Activated naive CD4-positive, alpha-beta T cell treated with anti-CD3 and anti-CD28 coated beads for 36 hours (primary cell): ENCODE measurements around the gene CEP192. TPM values are rescaled to one million over a fixed set of nuclear protein-coding genes. Genes with fewer than 3 reads are reported as not detected.
"Not testable (repeated sequence)": the region's sequence is repeated elsewhere in the genome, so short reads cannot be mapped to it uniquely, and the experiment has no call there.

Source experiments
- CTCF ChIA-PET: fragments of 350-600 bp; sonication (Branson Sonifier 250); formaldehyde crosslinking; loops from one replicate; lab custom pipeline; 2021; ENCODE audit warnings: antibody characterized with exemption; lab: Charles Lee
- DNase-seq: peaks from one replicate; pipeline ENCODE4 v3.0.0-alpha.2; 2020
- H3K27ac Mint-ChIP-seq: one replicate; pipeline ENCODE4 v1.8.0; 2021; ENCODE audit warnings: mild to moderate bottlenecking, mixed read lengths
- H3K27me3 Mint-ChIP-seq: one replicate; pipeline ENCODE4 v1.8.0; 2021; ENCODE audit warnings: low read depth, mixed read lengths
- H3K36me3 Mint-ChIP-seq: one replicate; pipeline ENCODE4 v1.8.0; 2021; ENCODE audit warnings: low read depth, mixed read lengths
- H3K4me1 Mint-ChIP-seq: one replicate; pipeline ENCODE4 v1.8.0; 2021; ENCODE audit warnings: low read depth, mixed read lengths
- H3K4me3 Mint-ChIP-seq: one replicate; pipeline ENCODE4 v1.8.0; 2021; ENCODE audit warnings: mild to moderate bottlenecking, moderate library complexity, mixed read lengths
- H3K9me3 Mint-ChIP-seq: one replicate; pipeline ENCODE4 v1.8.0; 2021; ENCODE audit warnings: mixed read lengths
- intact Hi-C: fragments of 100-400 bp; cut with micrococcal nuclease; formaldehyde crosslinking; loops from one replicate; pipeline ENCODE4 v1.15.1; 2023
- total RNA-seq, 2 experiments: library from RNA; stranded (reverse); gene quantifications; one replicate each; pipeline ENCODE4 v1.2.3, GENCODE V29; 2021

The CEP192 gene
- total RNA-seq, 2 experiments from 2014 or later = 32.7 to 33.6 TPM

GRCh38 chr18:13095466-13095865 is 104.3 kb downstream of the CEP192 start:
- H3K9me3 Mint-ChIP-seq = no peaks in the 10 kb centered on the region
- H3K4me3 Mint-ChIP-seq = no peak overlapping the region
- H3K27me3 Mint-ChIP-seq = no peaks in the 10 kb centered on the region
- no peaks in the 10 kb centered on the region for H3K4me1 Mint-ChIP-seq
- no peak for DNase-seq
- intact Hi-C loops = no loop called here
- no peak overlapping the region for H3K27ac Mint-ChIP-seq
- peaks cover 52% of the 10 kb centered on the region for H3K36me3 Mint-ChIP-seq
- CTCF ChIA-PET = no interaction called here

GRCh38 chr18:13096232-13096631 is 105.1 kb downstream of the CEP192 start:
- CTCF ChIA-PET = no interaction called here
- intact Hi-C loops = no loop called here

GRCh38 chr18:13096719-13097118 is 105.6 kb downstream of the CEP192 start:
- Mint-ChIP-seq H3K27me3 (no peaks in the 10 kb centered on the region), H3K4me3 (no peak overlapping the region), H3K9me3 (no peaks in the 10 kb centered on the region), H3K36me3 (peaks cover 49% of the 10 kb centered on the region), H3K4me1 (no peaks in the 10 kb centered on the region), H3K27ac (no peak overlapping the region)
- intact Hi-C loops = no loop called here
- CTCF ChIA-PET = no interaction called here
- no peak for DNase-seq

More at GRCh38 chr18:13096232-13096631, 105.1 kb downstream of the CEP192 start:
- DNase-seq = no peak
- Mint-ChIP-seq H3K27me3 (no peaks in the 10 kb centered on the region), H3K4me1 (no peaks in the 10 kb centered on the region), H3K4me3 (no peak overlapping the region), H3K27ac (no peak overlapping the region), H3K36me3 (peaks cover 50% of the 10 kb centered on the region), H3K9me3 (no peaks in the 10 kb centered on the region)

GRCh38 chr18:13098104-13098503 is 106.9 kb downstream of the CEP192 start:
- H3K27me3 Mint-ChIP-seq = not testable (repeated sequence)

GRCh38 chr18:13099113-13099512 is 108.0 kb downstream of the CEP192 start:
- DNase-seq = no peak
- H3K4me1 Mint-ChIP-seq = no peaks in the 10 kb centered on the region
- no peaks in the 10 kb centered on the region for H3K27me3 Mint-ChIP-seq
- intact Hi-C loops = no loop called here
- H3K36me3 Mint-ChIP-seq = peaks cover 57% of the 10 kb centered on the region
- H3K9me3 Mint-ChIP-seq = no peaks in the 10 kb centered on the region
- H3K4me3 Mint-ChIP-seq = no peak overlapping the region
- H3K27ac Mint-ChIP-seq = no peak overlapping the region
- CTCF ChIA-PET = no interaction called here

More at GRCh38 chr18:13098104-13098503, 106.9 kb downstream of the CEP192 start:
- intact Hi-C loops, H3K4me3 Mint-ChIP-seq, CTCF ChIA-PET, H3K9me3 Mint-ChIP-seq, H3K4me1 Mint-ChIP-seq, H3K27ac Mint-ChIP-seq, DNase-seq: not testable (repeated sequence)
- peaks cover 58% of the 10 kb centered on the region for H3K36me3 Mint-ChIP-seq

- Mint-ChIP-seq H3K9me3 (no peaks in the 10 kb centered on the region), H3K27me3 (no peaks in the 10 kb centered on the region), H3K4me1 (no peaks in the 10 kb centered on the region), H3K27ac (no peak overlapping the region), H3K36me3 (peaks cover 65% of the 10 kb centered on the region), H3K4me3 (no peak overlapping the region)
- CTCF ChIA-PET = no interaction called here
- intact Hi-C loops = no loop called here
- DNase-seq = no peak
Observed at GRCh38 chr18:13100942-13101658, 109.9 kb downstream of the CEP192 start.

GRCh38 chr18:13101659-13102197 is 110.6 kb downstream of the CEP192 start:
- Mint-ChIP-seq H3K4me3 (no peak overlapping the region), H3K27me3 (no peaks in the 10 kb centered on the region), H3K4me1 (no peaks in the 10 kb centered on the region), H3K9me3 (no peaks in the 10 kb centered on the region), H3K36me3 (peaks cover 66% of the 10 kb centered on the region), H3K27ac (no peak overlapping the region)
- DNase-seq = no peak
- CTCF ChIA-PET = no interaction called here
- intact Hi-C loops = no loop called here

- Mint-ChIP-seq H3K27ac (no peak overlapping the region), H3K36me3 (peaks cover 74% of the 10 kb centered on the region), H3K27me3 (no peaks in the 10 kb centered on the region), H3K4me1 (peaks cover 3% of the 10 kb centered on the region), H3K9me3 (no peaks in the 10 kb centered on the region), H3K4me3 (no peak overlapping the region)
- CTCF ChIA-PET = no interaction called here
- intact Hi-C loops = no loop called here
- DNase-seq = peak; percentile 17
Observed at GRCh38 chr18:13103366-13103765, 112.2 kb downstream of the CEP192 start.

GRCh38 chr18:13105059-13105458 is 113.9 kb downstream of the CEP192 start:
- Mint-ChIP-seq H3K9me3 (no peaks in the 10 kb centered on the region), H3K27me3 (no peaks in the 10 kb centered on the region), H3K36me3 (peaks cover 74% of the 10 kb centered on the region), H3K27ac (no peak overlapping the region), H3K4me3 (no peak overlapping the region), H3K4me1 (peaks cover 4% of the 10 kb centered on the region)
- intact Hi-C loops = no loop called here
- DNase-seq = no peak
- CTCF ChIA-PET = interaction anchor here (1.2 to 1.6 kb wide), 2 partner anchors 15 to 54 kb away, joined by 3 to 4 read pairs; no protein-coding TSS in a partner anchor

GRCh38 chr18:13107074-13107473 is 115.9 kb downstream of the CEP192 start:
- CTCF ChIA-PET = interaction anchor here (0.6 kb wide), 1 partner anchor 691 kb away, joined by 3 read pairs; no protein-coding TSS in a partner anchor
- H3K36me3 Mint-ChIP-seq = peaks cover 69% of the 10 kb centered on the region
- H3K27me3 Mint-ChIP-seq = no peaks in the 10 kb centered on the region
- H3K27ac Mint-ChIP-seq = no peak overlapping the region
- peaks cover 4% of the 10 kb centered on the region for H3K4me1 Mint-ChIP-seq
- no peak overlapping the region for H3K4me3 Mint-ChIP-seq
- H3K9me3 Mint-ChIP-seq = no peaks in the 10 kb centered on the region
- intact Hi-C loops = no loop called here
- no peak for DNase-seq

- CTCF ChIA-PET = no interaction called here
- no peak for DNase-seq
- H3K4me1 Mint-ChIP-seq = peaks cover 4% of the 10 kb centered on the region
- no peak overlapping the region for H3K4me3 Mint-ChIP-seq
- intact Hi-C loops = no loop called here
- H3K27me3 Mint-ChIP-seq = no peaks in the 10 kb centered on the region
- H3K9me3 Mint-ChIP-seq = no peaks in the 10 kb centered on the region
- H3K36me3 Mint-ChIP-seq = peaks cover 56% of the 10 kb centered on the region
- peak overlapping the region; percentile 17 for H3K27ac Mint-ChIP-seq
Observed at GRCh38 chr18:13108330-13108729, 117.2 kb downstream of the CEP192 start.

GRCh38 chr18:13110559-13110958 is 119.4 kb downstream of the CEP192 start:
- CTCF ChIA-PET = no interaction called here
- Mint-ChIP-seq H3K27ac (no peak overlapping the region), H3K4me1 (peaks cover 4% of the 10 kb centered on the region), H3K36me3 (peaks cover 50% of the 10 kb centered on the region), H3K4me3 (no peak overlapping the region), H3K9me3 (no peaks in the 10 kb centered on the region), H3K27me3 (no peaks in the 10 kb centered on the region)
- DNase-seq = no peak
- intact Hi-C loops = no loop called here

- no peak overlapping the region for H3K4me3 Mint-ChIP-seq
- no peaks in the 10 kb centered on the region for H3K27me3 Mint-ChIP-seq
- H3K9me3 Mint-ChIP-seq = no peaks in the 10 kb centered on the region
- intact Hi-C loops = no loop called here
- CTCF ChIA-PET = interaction anchor here (0.7 to 1.1 kb wide), 3 partner anchors 46 to 388 kb away, joined by 3 to 4 read pairs (median 4); no protein-coding TSS in a partner anchor
- no peak for DNase-seq
- no peak overlapping the region for H3K27ac Mint-ChIP-seq
- peaks cover 4% of the 10 kb centered on the region for H3K4me1 Mint-ChIP-seq
- peaks cover 37% of the 10 kb centered on the region for H3K36me3 Mint-ChIP-seq
Observed at GRCh38 chr18:13112982-13113381, 121.8 kb downstream of the CEP192 start.
